ENCODE measurements around the gene HSD17B3.

The HSD17B3 gene

DNA sequence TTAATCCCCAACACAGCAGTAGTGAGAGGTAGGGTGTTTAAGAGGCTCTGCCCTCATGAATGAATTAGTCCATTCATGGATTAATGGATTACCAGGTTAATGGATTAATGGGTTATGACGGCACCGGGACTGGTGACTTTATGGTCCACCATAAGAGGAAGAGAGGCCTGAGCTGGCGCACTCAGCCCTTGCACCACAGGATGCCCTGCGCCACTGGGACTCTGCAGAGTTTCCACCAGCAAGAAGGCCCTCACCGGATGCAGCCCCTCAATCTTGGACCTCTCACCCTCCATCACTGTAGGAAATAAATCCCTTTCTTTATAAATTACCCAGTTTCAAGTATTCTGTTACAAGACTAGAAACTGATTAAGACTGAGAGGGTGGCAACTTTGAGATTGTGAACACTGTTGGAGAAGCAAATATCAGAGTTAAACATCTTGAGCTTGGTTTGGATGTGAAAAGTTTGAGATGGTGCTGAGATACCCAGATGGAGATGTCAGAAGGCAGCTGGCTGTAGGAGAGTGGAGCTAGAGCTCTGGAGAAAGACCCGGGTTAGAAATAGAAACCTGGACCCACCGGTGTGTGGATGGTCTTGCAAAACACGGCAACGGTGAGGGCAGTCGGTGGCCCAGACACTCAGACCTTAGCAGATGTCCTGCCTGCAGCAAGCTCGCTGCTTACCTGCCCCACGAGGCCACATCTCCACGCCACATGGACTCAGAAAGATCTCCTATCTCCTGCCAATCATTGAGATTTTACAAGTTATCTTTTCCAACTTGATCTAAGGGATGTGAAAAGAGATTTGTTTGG, 98.8 kb downstream of the HSD17B3 start:
- peak overlapping the region; percentile 38 for H3K4me2 ChIP-seq (ENCODE audit: low read depth, low read length, poor library complexity, severe bottlenecking)
- no peaks in the 10 kb centered on the region for H3K9me2 ChIP-seq (replicated peaks; ENCODE audit: low read depth, low read length)
- TF ChIP-seq, protein P1, sequence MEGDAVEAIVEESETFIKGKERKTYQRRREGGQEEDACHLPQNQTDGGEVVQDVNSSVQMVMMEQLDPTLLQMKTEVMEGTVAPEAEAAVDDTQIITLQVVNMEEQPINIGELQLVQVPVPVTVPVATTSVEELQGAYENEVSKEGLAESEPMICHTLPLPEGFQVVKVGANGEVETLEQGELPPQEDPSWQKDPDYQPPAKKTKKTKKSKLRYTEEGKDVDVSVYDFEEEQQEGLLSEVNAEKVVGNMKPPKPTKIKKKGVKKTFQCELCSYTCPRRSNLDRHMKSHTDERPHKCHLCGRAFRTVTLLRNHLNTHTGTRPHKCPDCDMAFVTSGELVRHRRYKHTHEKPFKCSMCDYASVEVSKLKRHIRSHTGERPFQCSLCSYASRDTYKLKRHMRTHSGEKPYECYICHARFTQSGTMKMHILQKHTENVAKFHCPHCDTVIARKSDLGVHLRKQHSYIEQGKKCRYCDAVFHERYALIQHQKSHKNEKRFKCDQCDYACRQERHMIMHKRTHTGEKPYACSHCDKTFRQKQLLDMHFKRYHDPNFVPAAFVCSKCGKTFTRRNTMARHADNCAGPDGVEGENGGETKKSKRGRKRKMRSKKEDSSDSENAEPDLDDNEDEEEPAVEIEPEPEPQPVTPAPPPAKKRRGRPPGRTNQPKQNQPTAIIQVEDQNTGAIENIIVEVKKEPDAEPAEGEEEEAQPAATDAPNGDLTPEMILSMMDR (conservative IDR thresholded peaks at IDR 0.05; ENCODE audit: low read length) = no peak
- TF ChIP-seq EZH2phosphoT487 (IDR thresholded peaks at IDR 0.05; ENCODE audit: borderline replicate concordance) = no peak

DNA sequence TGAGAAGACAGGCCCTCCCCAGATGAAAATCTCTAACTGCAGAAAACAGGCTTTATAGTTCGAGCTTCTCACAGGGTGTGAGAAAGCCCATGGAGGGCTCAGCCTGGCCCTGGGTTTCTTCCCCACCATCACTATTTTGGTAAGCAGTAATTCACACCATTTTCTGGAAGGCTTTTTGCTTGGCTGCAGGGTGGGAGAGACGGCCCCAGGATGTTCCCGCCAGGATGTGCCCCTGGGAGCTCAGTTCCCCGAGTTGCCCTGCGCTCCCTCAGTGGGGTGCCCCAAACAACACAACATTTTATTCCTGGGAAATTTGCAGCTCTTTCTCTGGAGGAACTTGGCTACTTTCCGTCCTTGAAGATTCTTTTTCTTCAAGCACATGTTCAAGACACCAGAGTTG, 100.8 kb downstream of the HSD17B3 start:
- no peaks in the 10 kb centered on the region for H4K20me1 ChIP-seq (ENCODE audit: insufficient read depth, low read length, poor library complexity, severe bottlenecking)
- H3K27me3 ChIP-seq (ENCODE audit: insufficient read depth, low read length, poor library complexity, severe bottlenecking) = no peaks in the 10 kb centered on the region
- H3K4me3 ChIP-seq (ENCODE audit: low read length, poor library complexity, severe bottlenecking) = no peak overlapping the region
- H3F3A ChIP-seq (ENCODE audit: low read depth) = no peaks in the 10 kb centered on the region
- TF ChIP-seq, protein P1 (conservative IDR thresholded peaks at IDR 0.05; ENCODE audit: low read length) = no peak
- TF ChIP-seq EZH2phosphoT487 (IDR thresholded peaks at IDR 0.05; ENCODE audit: borderline replicate concordance) = no peak
- no peaks in the 10 kb centered on the region for H3K36me3 ChIP-seq (ENCODE audit: insufficient read depth, low read length)
- H3K9me3 ChIP-seq (ENCODE audit: insufficient read depth, low read depth, low read length) = peaks cover 4% of the 10 kb centered on the region; the same call in 1 of the 2 replicates
- no peak overlapping the region for H3K4me2 ChIP-seq (ENCODE audit: low read depth, low read length, poor library complexity, severe bottlenecking)
- H3K9ac ChIP-seq (ENCODE audit: low read depth, low read length, poor library complexity, severe bottlenecking) = no peak overlapping the region
- no peaks in the 10 kb centered on the region for H3K79me2 ChIP-seq (ENCODE audit: insufficient read depth, low read length)
- H3K9me2 ChIP-seq (replicated peaks; ENCODE audit: low read depth, low read length) = no peaks in the 10 kb centered on the region
- H3K4me1 ChIP-seq (ENCODE audit: insufficient read depth, low read length, poor library complexity, severe bottlenecking) = peaks cover 26% of the 10 kb centered on the region
- no peak overlapping the region for H2AFZ ChIP-seq (ENCODE audit: low read length)

More for the DNA sequence above, 98.8 kb downstream of the HSD17B3 start:
- Histone ChIP-seq H3K4me3 (ENCODE audit: low read length, poor library complexity, severe bottlenecking) (no peak overlapping the region), H2AFZ (ENCODE audit: low read length) (no peak overlapping the region), H3K9ac (ENCODE audit: low read depth, low read length, poor library complexity, severe bottlenecking) (no peak overlapping the region), H3F3A (ENCODE audit: low read depth) (no peaks in the 10 kb centered on the region), H3K9me3 (ENCODE audit: insufficient read depth, low read depth, low read length) (peaks cover 4% of the 10 kb centered on the region; the same call in 1 of the 2 replicates), H3K79me2 (ENCODE audit: insufficient read depth, low read length) (no peaks in the 10 kb centered on the region), H4K20me1 (ENCODE audit: insufficient read depth, low read length, poor library complexity, severe bottlenecking) (no peaks in the 10 kb centered on the region), H3K36me3 (ENCODE audit: insufficient read depth, low read length) (no peaks in the 10 kb centered on the region), H3K4me1 (ENCODE audit: insufficient read depth, low read length, poor library complexity, severe bottlenecking) (peaks cover 26% of the 10 kb centered on the region), H3K27me3 (ENCODE audit: insufficient read depth, low read length, poor library complexity, severe bottlenecking) (no peaks in the 10 kb centered on the region)

DNA sequence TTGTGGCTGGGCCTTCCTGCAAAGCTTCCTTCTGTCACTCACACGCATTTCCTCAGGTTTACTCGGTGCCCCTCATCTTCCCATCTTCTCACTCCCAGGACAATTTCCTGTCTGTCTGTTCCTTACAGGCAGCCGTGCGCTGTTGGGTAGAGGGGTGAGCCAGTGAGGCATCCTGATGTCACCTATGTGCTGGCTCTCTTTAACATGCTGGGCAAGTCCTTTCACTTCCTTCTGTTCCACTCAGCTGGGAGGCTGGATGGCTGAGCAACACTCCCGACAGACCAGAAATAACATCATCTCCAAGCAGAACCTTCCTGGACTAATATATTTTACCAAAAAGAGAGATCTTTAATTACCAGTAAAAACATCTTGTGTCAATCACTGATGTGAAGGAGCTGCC, 103.0 kb downstream of the HSD17B3 start:
- no peak overlapping the region for H3K4me2 ChIP-seq (ENCODE audit: low read depth, low read length, poor library complexity, severe bottlenecking)
- H3K36me3 ChIP-seq (ENCODE audit: insufficient read depth, low read length) = no peaks in the 10 kb centered on the region
- no peaks in the 10 kb centered on the region for H4K20me1 ChIP-seq (ENCODE audit: insufficient read depth, low read length, poor library complexity, severe bottlenecking)
- H3K4me3 ChIP-seq (ENCODE audit: low read length, poor library complexity, severe bottlenecking) = no peak overlapping the region
- no peaks in the 10 kb centered on the region for H3K79me2 ChIP-seq (ENCODE audit: insufficient read depth, low read length)
- H3K9me3 ChIP-seq (ENCODE audit: insufficient read depth, low read depth, low read length) = no peaks in the 10 kb centered on the region
- no peak for TF ChIP-seq EZH2phosphoT487 (IDR thresholded peaks at IDR 0.05; ENCODE audit: borderline replicate concordance)
- TF ChIP-seq, protein P1 (conservative IDR thresholded peaks at IDR 0.05; ENCODE audit: low read length) = no peak
- no peaks in the 10 kb centered on the region for H3K9me2 ChIP-seq (replicated peaks; ENCODE audit: low read depth, low read length)
- H3K9ac ChIP-seq (ENCODE audit: low read depth, low read length, poor library complexity, severe bottlenecking) = no peak overlapping the region
- H3K4me1 ChIP-seq (ENCODE audit: insufficient read depth, low read length, poor library complexity, severe bottlenecking) = peaks cover 19% of the 10 kb centered on the region
- H3K27me3 ChIP-seq (ENCODE audit: insufficient read depth, low read length, poor library complexity, severe bottlenecking) = no peaks in the 10 kb centered on the region
- H2AFZ ChIP-seq (ENCODE audit: low read length) = no peak overlapping the region
- no peaks in the 10 kb centered on the region for H3F3A ChIP-seq (ENCODE audit: low read depth)
